Measurements from ENCODE around the gene CNGB1.

DNA sequence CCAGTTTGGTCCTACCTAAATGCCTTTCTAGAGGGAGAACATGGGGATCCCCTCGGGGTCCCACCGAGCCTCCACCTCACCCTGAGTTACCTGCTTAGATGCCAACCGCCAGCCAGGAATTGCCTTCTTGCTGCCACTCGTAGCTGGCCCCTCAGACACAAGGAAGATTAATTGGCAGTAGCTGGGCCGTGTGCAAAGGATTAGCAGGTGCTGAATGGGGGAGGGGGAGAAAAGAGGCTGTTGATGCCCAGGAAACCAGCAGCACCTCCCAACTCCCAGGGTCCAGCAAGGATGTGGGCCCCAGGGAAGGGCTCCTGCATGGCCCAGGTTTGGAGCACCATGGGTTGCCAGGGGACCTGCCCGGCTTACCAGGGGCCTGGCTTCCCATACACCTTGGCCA lies at the start of gene CNGB1:
- TF ChIP-seq, protein P1, sequence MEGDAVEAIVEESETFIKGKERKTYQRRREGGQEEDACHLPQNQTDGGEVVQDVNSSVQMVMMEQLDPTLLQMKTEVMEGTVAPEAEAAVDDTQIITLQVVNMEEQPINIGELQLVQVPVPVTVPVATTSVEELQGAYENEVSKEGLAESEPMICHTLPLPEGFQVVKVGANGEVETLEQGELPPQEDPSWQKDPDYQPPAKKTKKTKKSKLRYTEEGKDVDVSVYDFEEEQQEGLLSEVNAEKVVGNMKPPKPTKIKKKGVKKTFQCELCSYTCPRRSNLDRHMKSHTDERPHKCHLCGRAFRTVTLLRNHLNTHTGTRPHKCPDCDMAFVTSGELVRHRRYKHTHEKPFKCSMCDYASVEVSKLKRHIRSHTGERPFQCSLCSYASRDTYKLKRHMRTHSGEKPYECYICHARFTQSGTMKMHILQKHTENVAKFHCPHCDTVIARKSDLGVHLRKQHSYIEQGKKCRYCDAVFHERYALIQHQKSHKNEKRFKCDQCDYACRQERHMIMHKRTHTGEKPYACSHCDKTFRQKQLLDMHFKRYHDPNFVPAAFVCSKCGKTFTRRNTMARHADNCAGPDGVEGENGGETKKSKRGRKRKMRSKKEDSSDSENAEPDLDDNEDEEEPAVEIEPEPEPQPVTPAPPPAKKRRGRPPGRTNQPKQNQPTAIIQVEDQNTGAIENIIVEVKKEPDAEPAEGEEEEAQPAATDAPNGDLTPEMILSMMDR (conservative IDR thresholded peaks at IDR 0.05; ENCODE audit: low read depth, low read length): no peak
- no peak for TF ChIP-seq EZH2 (IDR thresholded peaks at IDR 0.05; ENCODE audit: borderline replicate concordance, low read depth, low read length, poor library complexity, severe bottlenecking)

All from A673 (cell line).